IMR-90 (cell line): ENCODE measurements around the gene SMC6. TPM values are rescaled to one million over a fixed set of nuclear protein-coding genes. Genes with fewer than 3 reads are reported as not detected.

Experiments
- ATAC-seq: fragments of 200-7000 bp; cut with Tn5 transposase; 2 replicates; pipeline ENCODE4 v1.9.1; 2020; ENCODE audit warnings: low read depth, mild to moderate bottlenecking, moderate library complexity
- BruUV-seq: library from RNA; stranded (reverse); fragments of 400-500 nt; replicated peaks from 2 replicates; lab custom pipeline; 2021; lab: Mats Ljungman, UMichigan
- CTCF ChIA-PET: fragments of 300-600 bp; formaldehyde crosslinking; extraction: SDS; loops from one replicate; lab custom pipeline; 2021; ENCODE audit warnings: antibody characterized with exemption; lab: Yijun Ruan, JAX
- POLR2A ChIA-PET: fragments of 300-600 bp; sonication (Branson Sonifier 250); formaldehyde crosslinking; loops from one replicate; lab custom pipeline; 2022; ENCODE audit warnings: antibody characterized with exemption; ENCODE audit not compliant: unreplicated experiment; lab: Charles Lee
- DNase-seq: peaks from one replicate; pipeline ENCODE4 v3.0.0; 2013
- H2AFZ ChIP-seq: replicated peaks from 2 replicates; pipeline ENCODE3; 2013; ENCODE audit warnings: low read length, mild to moderate bottlenecking; ENCODE audit not compliant: poor library complexity
- H2AK5ac ChIP-seq: 2 replicates; pipeline ENCODE4 v1.6.1; 2013; ENCODE audit warnings: low read depth, low read length, inconsistent platforms
- H2AK9ac ChIP-seq: replicated peaks from 2 replicates; pipeline ENCODE3; 2013; ENCODE audit warnings: mild to moderate bottlenecking, low read depth, low read length, moderate library complexity; ENCODE audit not compliant: poor library complexity
- H2BK120ac ChIP-seq: 2 replicates; pipeline ENCODE4 v1.6.1; 2013; ENCODE audit warnings: low read depth, low read length, inconsistent platforms
- H2BK15ac ChIP-seq: 3 replicates; pipeline ENCODE4 v1.6.1; 2013; ENCODE audit warnings: low read depth, low read length, inconsistent platforms
- H2BK20ac ChIP-seq: 2 replicates; pipeline ENCODE4 v1.6.1; 2013; ENCODE audit warnings: low read depth, mild to moderate bottlenecking, inconsistent platforms, low read length, moderate library complexity
- H2BK5ac ChIP-seq: 2 replicates; pipeline ENCODE4 v1.6.1; 2013; ENCODE audit warnings: mild to moderate bottlenecking, low read depth, low read length, inconsistent platforms; ENCODE audit not compliant: poor library complexity, severe bottlenecking
- H3K14ac ChIP-seq: replicated peaks from 2 replicates; pipeline ENCODE4 v1.6.1; 2013; ENCODE audit warnings: low read depth, low read length, inconsistent platforms
- H3K18ac ChIP-seq: 2 replicates; pipeline ENCODE4 v1.6.1; 2013; ENCODE audit warnings: low read depth, low read length, control low read depth
- H3K23ac ChIP-seq: 2 replicates; pipeline ENCODE4 v1.6.1; 2013; ENCODE audit warnings: low read depth, low read length, inconsistent platforms
- H3K27ac ChIP-seq: 2 replicates; pipeline ENCODE4 v1.5.1; 2013; ENCODE audit warnings: mild to moderate bottlenecking, control low read depth, low read length; ENCODE audit not compliant: insufficient read depth
- H3K27me3 ChIP-seq: 2 replicates; pipeline ENCODE4 v1.6.1; 2013; ENCODE audit warnings: low read length; ENCODE audit not compliant: control insufficient read depth, insufficient read depth
- H3K36me3 ChIP-seq: 2 replicates; pipeline ENCODE4 v1.6.1; 2013; ENCODE audit warnings: low read length, mixed read lengths; ENCODE audit not compliant: control insufficient read depth, insufficient read depth
- H3K4ac ChIP-seq: 2 replicates; pipeline ENCODE4 v1.6.1; 2013; ENCODE audit warnings: low read depth, low read length, inconsistent platforms
- H3K4me1 ChIP-seq: 2 replicates; pipeline ENCODE4 v1.6.1; 2013; ENCODE audit warnings: low read length, mixed read lengths; ENCODE audit not compliant: control insufficient read depth, insufficient read depth
- H3K4me2 ChIP-seq: 2 replicates; pipeline ENCODE4 v1.6.1; 2013; ENCODE audit warnings: low read depth, mild to moderate bottlenecking, control low read depth, low read length, moderate library complexity
- H3K4me3 ChIP-seq: 2 replicates; pipeline ENCODE4 v1.5.1; 2013; ENCODE audit warnings: low read depth, mild to moderate bottlenecking, control low read depth, low read length, moderate library complexity; ENCODE audit not compliant: insufficient read depth
- H3K56ac ChIP-seq: 2 replicates; pipeline ENCODE4 v1.6.1; 2013; ENCODE audit warnings: low read length, inconsistent platforms; ENCODE audit not compliant: insufficient read depth; ENCODE audit errors: extremely low read depth
- H3K79me1 ChIP-seq, 2 experiments: 2 replicates each; pipeline ENCODE4 v1.6.1; 2013; ENCODE audit warnings: low read length in 2 of 2, inconsistent platforms in 1 of 2, low read depth in 1 of 2
- H3K9ac ChIP-seq: 2 replicates; pipeline ENCODE4 v1.6.1; 2013; ENCODE audit warnings: low read depth, low read length, control low read depth
- H3K9me1 ChIP-seq: 2 replicates; pipeline ENCODE4 v1.6.1; 2013; ENCODE audit warnings: low read length, inconsistent platforms; ENCODE audit not compliant: insufficient read depth
- H3K9me3 ChIP-seq: 2 replicates; pipeline ENCODE4 v1.6.1; 2013; ENCODE audit warnings: low read length; ENCODE audit not compliant: control insufficient read depth, insufficient read depth
- H4K20me1 ChIP-seq: 2 replicates; pipeline ENCODE4 v1.6.1; 2013; ENCODE audit warnings: low read length, inconsistent platforms; ENCODE audit not compliant: insufficient read depth
- H4K5ac ChIP-seq: 2 replicates; pipeline ENCODE4 v1.6.1; 2013; ENCODE audit warnings: mild to moderate bottlenecking, low read depth, low read length, control low read depth
- H4K8ac ChIP-seq, 2 experiments: 2 replicates each; pipeline ENCODE4 v1.6.1; 2013; ENCODE audit warnings: low read depth in 2 of 2, low read length in 2 of 2, control low read depth in 1 of 2, inconsistent platforms in 1 of 2
- H4K91ac ChIP-seq: 2 replicates; pipeline ENCODE4 v1.6.1; 2013; ENCODE audit warnings: low read depth, low read length, inconsistent platforms; ENCODE audit not compliant: insufficient read depth
- RFX5 ChIP-seq: IDR thresholded peaks from 2 replicates; pipeline ENCODE4 v1.8.0; 2012; ENCODE audit warnings: low read depth, mild to moderate bottlenecking, low read length, moderate library complexity
- SMC3 ChIP-seq: fragments of 150-350 bp; IDR thresholded peaks from 2 replicates; pipeline ENCODE4 v1.6.1; 2016; ENCODE audit warnings: low read depth, mild to moderate bottlenecking, antibody characterized with exemption, low read length, moderate library complexity
- WGBS, 2 experiments: methylation state at CpG; one replicate each; pipeline versions ENCODE4 v1.1.5 to v1.1.7; 2013; ENCODE audit warnings: missing lambda C conversion rate in 2 of 2; ENCODE audit not compliant: insufficient read length in 1 of 2; ENCODE audit errors: extremely low coverage in 2 of 2; 5-methylcytosine and 5-hydroxymethylcytosine counted together
- dilution Hi-C: fragments of 300-500 bp; cut with HindIII; formaldehyde crosslinking; loops from one replicate; pipeline ENCODE4 v1.14.3; 2018; ENCODE audit warnings: low sequenced_read_pairs; ENCODE audit not compliant: unreplicated experiment
- in situ Hi-C: fragments of 300-500 bp; cut with MboI; formaldehyde crosslinking; loops from 3 replicates; pipeline ENCODE4 v1.14.3; 2019; ENCODE audit warnings: low sequenced_read_pairs, inconsistent platforms, mixed read lengths
- intact Hi-C: fragments of 100-400 bp; cut with micrococcal nuclease; formaldehyde crosslinking; loops from 2 replicates; pipeline ENCODE4 v1.10.0; 2022
- polyA plus RNA-seq, 3 experiments: library from polyadenylated mRNA; depleted of rRNA; stranded (reverse); fragments of >200 nt; gene quantifications; 2 replicates each; pipeline ENCODE4 v1.2.3, GENCODE V29; 2012; ENCODE audit warnings: low replicate concordance in 1 of 3
- total RNA-seq: library from RNA; depleted of rRNA; stranded (reverse); fragments of >200 nt; gene quantifications from 2 replicates; pipeline ENCODE4 v1.2.3, GENCODE V29; 2012
- TF ChIP-seq, protein P1 (sequence below): conservative IDR thresholded peaks from 2 replicates; pipeline ENCODE4 v1.5.1; 2012; ENCODE audit warnings: mild to moderate bottlenecking, low read depth, low read length, improper control_type of control experiment

Gene SMC6
- total and polyA plus RNA-seq, 2 of the 4 experiments (the other 2 are of a cell fraction): 6.5 to 10.4 TPM

DNA sequence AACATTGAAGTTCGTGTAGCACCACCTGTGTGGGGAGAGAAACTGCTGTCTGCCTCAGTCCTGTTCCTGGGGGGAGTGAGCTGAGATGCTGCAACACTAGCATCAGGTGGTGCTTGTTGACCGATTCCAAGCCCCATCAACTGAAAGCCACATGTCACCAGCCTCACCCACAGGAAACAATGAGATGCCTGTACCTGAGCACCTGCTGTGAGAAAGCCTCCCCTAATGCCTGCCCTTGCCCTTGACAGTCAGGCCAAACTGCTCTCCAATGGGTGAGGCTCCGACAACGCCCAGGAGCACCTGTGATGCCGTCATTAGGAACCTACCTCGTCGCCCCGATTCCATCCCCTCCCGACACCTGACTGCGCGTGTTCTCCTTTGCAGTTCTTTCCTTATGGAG lies 104.6 kb downstream of the SMC6 start:
- intact Hi-C loops: no loop called here
- no peak overlapping the region for H2AK9ac ChIP-seq
- dilution Hi-C loops: no loop called here
- H2BK120ac ChIP-seq: no peak overlapping the region
- peaks cover 16% of the 10 kb centered on the region for H3K4me1 ChIP-seq
- H4K20me1 ChIP-seq: no peaks in the 10 kb centered on the region
- no peaks in the 10 kb centered on the region for H3K27me3 ChIP-seq
- no peak overlapping the region for H3K4me2 ChIP-seq
- H2AK5ac ChIP-seq: no peak overlapping the region
- H2AFZ ChIP-seq: no peak overlapping the region
- H3K23ac ChIP-seq: no peak overlapping the region
- WGBS, 2 experiments: 98% methylated on average over 8 of the region's 11 CpGs; no CpG with 5 or more reads in 1 of the 2 experiments
- H3K4ac ChIP-seq: no peak overlapping the region
- H4K91ac ChIP-seq: no peak overlapping the region
- ATAC-seq: no peak
- H3K79me1 ChIP-seq: no peaks in the 10 kb centered on the region
- H4K8ac ChIP-seq: no peak overlapping the region
- ChIA-PET CTCF (no interaction called here), POLR2A (no interaction called here)
- H2BK20ac ChIP-seq: no peak overlapping the region
- no peak for DNase-seq
- no peak for TF ChIP-seq SMC3
- no peak for TF ChIP-seq RFX5
- TF ChIP-seq, protein P1, sequence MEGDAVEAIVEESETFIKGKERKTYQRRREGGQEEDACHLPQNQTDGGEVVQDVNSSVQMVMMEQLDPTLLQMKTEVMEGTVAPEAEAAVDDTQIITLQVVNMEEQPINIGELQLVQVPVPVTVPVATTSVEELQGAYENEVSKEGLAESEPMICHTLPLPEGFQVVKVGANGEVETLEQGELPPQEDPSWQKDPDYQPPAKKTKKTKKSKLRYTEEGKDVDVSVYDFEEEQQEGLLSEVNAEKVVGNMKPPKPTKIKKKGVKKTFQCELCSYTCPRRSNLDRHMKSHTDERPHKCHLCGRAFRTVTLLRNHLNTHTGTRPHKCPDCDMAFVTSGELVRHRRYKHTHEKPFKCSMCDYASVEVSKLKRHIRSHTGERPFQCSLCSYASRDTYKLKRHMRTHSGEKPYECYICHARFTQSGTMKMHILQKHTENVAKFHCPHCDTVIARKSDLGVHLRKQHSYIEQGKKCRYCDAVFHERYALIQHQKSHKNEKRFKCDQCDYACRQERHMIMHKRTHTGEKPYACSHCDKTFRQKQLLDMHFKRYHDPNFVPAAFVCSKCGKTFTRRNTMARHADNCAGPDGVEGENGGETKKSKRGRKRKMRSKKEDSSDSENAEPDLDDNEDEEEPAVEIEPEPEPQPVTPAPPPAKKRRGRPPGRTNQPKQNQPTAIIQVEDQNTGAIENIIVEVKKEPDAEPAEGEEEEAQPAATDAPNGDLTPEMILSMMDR: no peak
- no peak overlapping the region for H3K14ac ChIP-seq
- H3K9me3 ChIP-seq: no peaks in the 10 kb centered on the region
- no peak overlapping the region for H3K27ac ChIP-seq
- no peak overlapping the region for H3K18ac ChIP-seq
- peaks cover 14% of the 10 kb centered on the region for H3K9me1 ChIP-seq
- in situ Hi-C loops: no loop called here
- H3K36me3 ChIP-seq: no peaks in the 10 kb centered on the region
- H2BK15ac ChIP-seq: no peak overlapping the region
- no peak overlapping the region for H3K9ac ChIP-seq
- no peak overlapping the region for H2BK5ac ChIP-seq
- no peak overlapping the region for H4K5ac ChIP-seq
- BruUV-seq: no TSS peak
- H3K56ac ChIP-seq: no peak overlapping the region
- H3K4me3 ChIP-seq: no peak overlapping the region
